ENCODE results near the gene ADGRA1. TPM values are rescaled to one million over a fixed set of nuclear protein-coding genes. Genes with fewer than 3 reads are reported as not detected.

ADGRA1 gene
- total and polyA plus RNA-seq, 2 donors (not counting 1 experiment from before 2014, with no cell fraction given): not detected

GRCh38 chr10:133122171-133122935 is 34.6 kb downstream of the ADGRA1 start:
- TF ChIP-seq CTCF (conservative IDR thresholded peaks at IDR 0.05 in 1 of 2, IDR thresholded peaks at IDR 0.05 in 1 of 2; ENCODE audit: low read depth in 1 of 2, low read length in 2 of 2): no peak
- no peak for TF ChIP-seq EZH2 (IDR thresholded peaks at IDR 0.05; ENCODE audit: low read length, missing control alignments)
- Histone ChIP-seq H3K4me2 (ENCODE audit: extremely low read depth, insufficient read depth, low read length) (no peak overlapping the region), H3K9me3 (ENCODE audit: control insufficient read depth, insufficient read depth, low read depth, low read length) (peaks cover 5% of the 10 kb centered on the region), H3K36me3 (ENCODE audit: control insufficient read depth, insufficient read depth, low read length) (no peaks in the 10 kb centered on the region), H4K20me1 (ENCODE audit: control insufficient read depth, extremely low read depth, insufficient read depth, low read length) (no peaks in the 10 kb centered on the region), H2AFZ (ENCODE audit: low read length) (no peak overlapping the region), H3K4me1 (ENCODE audit: control insufficient read depth, extremely low read depth, insufficient read depth, low read length) (no peaks in the 10 kb centered on the region), H3K27ac (ENCODE audit: insufficient read depth, low read length) (no peak overlapping the region), H3K79me2 (ENCODE audit: control insufficient read depth, insufficient read depth, low read length) (no peaks in the 10 kb centered on the region), H3K9ac (ENCODE audit: insufficient read depth, low read length) (no peak overlapping the region), H3K4me3 (replicated peaks in 1 of 4; ENCODE audit: control extremely low read depth in 1 of 4, insufficient read depth in 1 of 4, low read depth in 3 of 4, low read length in 4 of 4) (no peak overlapping the region), H3K27me3 (ENCODE audit: control insufficient read depth, insufficient read depth, low read length) (no peaks in the 10 kb centered on the region)
- DNase-seq (ENCODE audit: low read depth in 2 of 2): no peak

GRCh38 chr10:133123050-133123745 is 35.5 kb downstream of the ADGRA1 start:
- H4K20me1 ChIP-seq (ENCODE audit: control insufficient read depth, extremely low read depth, insufficient read depth, low read length): no peaks in the 10 kb centered on the region
- H3K27ac ChIP-seq (ENCODE audit: insufficient read depth, low read length): no peak overlapping the region
- no peaks in the 10 kb centered on the region for H3K4me1 ChIP-seq (ENCODE audit: control insufficient read depth, extremely low read depth, insufficient read depth, low read length)
- H3K4me2 ChIP-seq (ENCODE audit: extremely low read depth, insufficient read depth, low read length): no peak overlapping the region
- H3K36me3 ChIP-seq (ENCODE audit: control insufficient read depth, insufficient read depth, low read length): no peaks in the 10 kb centered on the region
- H3K9me3 ChIP-seq (ENCODE audit: control insufficient read depth, insufficient read depth, low read depth, low read length): peaks cover 5% of the 10 kb centered on the region
- H3K9ac ChIP-seq (ENCODE audit: insufficient read depth, low read length): no peak overlapping the region
- no peak overlapping the region for H2AFZ ChIP-seq (ENCODE audit: low read length)
- no peak for TF ChIP-seq CTCF (conservative IDR thresholded peaks at IDR 0.05 in 1 of 2, IDR thresholded peaks at IDR 0.05 in 1 of 2; ENCODE audit: low read depth in 1 of 2, low read length in 2 of 2)
- TF ChIP-seq EZH2 (IDR thresholded peaks at IDR 0.05; ENCODE audit: low read length, missing control alignments): no peak
- H3K79me2 ChIP-seq (ENCODE audit: control insufficient read depth, insufficient read depth, low read length): no peaks in the 10 kb centered on the region
- H3K4me3 ChIP-seq (replicated peaks in 1 of 4; ENCODE audit: control extremely low read depth in 1 of 4, insufficient read depth in 1 of 4, low read depth in 3 of 4, low read length in 4 of 4): no peak overlapping the region
- no peaks in the 10 kb centered on the region for H3K27me3 ChIP-seq (ENCODE audit: control insufficient read depth, insufficient read depth, low read length)
- no peak for DNase-seq (ENCODE audit: low read depth in 2 of 2)

- no peak overlapping the region for H3K4me3 ChIP-seq (replicated peaks in 1 of 4; ENCODE audit: control extremely low read depth in 1 of 4, insufficient read depth in 1 of 4, low read depth in 3 of 4, low read length in 4 of 4)
- H3K79me2 ChIP-seq (ENCODE audit: control insufficient read depth, insufficient read depth, low read length): no peaks in the 10 kb centered on the region
- H2AFZ ChIP-seq (ENCODE audit: low read length): no peak overlapping the region
- H3K4me1 ChIP-seq (ENCODE audit: control insufficient read depth, extremely low read depth, insufficient read depth, low read length): no peaks in the 10 kb centered on the region
- no peaks in the 10 kb centered on the region for H3K36me3 ChIP-seq (ENCODE audit: control insufficient read depth, insufficient read depth, low read length)
- H3K27me3 ChIP-seq (ENCODE audit: control insufficient read depth, insufficient read depth, low read length): no peaks in the 10 kb centered on the region
- H3K9ac ChIP-seq (ENCODE audit: insufficient read depth, low read length): no peak overlapping the region
- peaks cover 5% of the 10 kb centered on the region for H3K9me3 ChIP-seq (ENCODE audit: control insufficient read depth, insufficient read depth, low read depth, low read length)
- H3K27ac ChIP-seq (ENCODE audit: insufficient read depth, low read length): no peak overlapping the region
- no peaks in the 10 kb centered on the region for H4K20me1 ChIP-seq (ENCODE audit: control insufficient read depth, extremely low read depth, insufficient read depth, low read length)
- DNase-seq (ENCODE audit: low read depth in 2 of 2): no peak
- TF ChIP-seq CTCF (conservative IDR thresholded peaks at IDR 0.05 in 1 of 2, IDR thresholded peaks at IDR 0.05 in 1 of 2; ENCODE audit: low read depth in 1 of 2, low read length in 2 of 2) (no peak), EZH2 (IDR thresholded peaks at IDR 0.05; ENCODE audit: low read length, missing control alignments) (no peak)
- no peak overlapping the region for H3K4me2 ChIP-seq (ENCODE audit: extremely low read depth, insufficient read depth, low read length)
Observed at GRCh38 chr10:133123746-133124356, 36.1 kb downstream of the ADGRA1 start.
